ENCODE data around the gene VGLL4. TPM values are rescaled to one million over a fixed set of nuclear protein-coding genes. Genes with fewer than 3 reads are reported as not detected.
A peak's percentile ranks its signal among the peaks of the same experiment; 100 is the strongest.

VGLL4 gene
- total and polyA plus RNA-seq, 2 of the 4 experiments (the other 2 are of a cell fraction) = 26.2 to 35.4 TPM

DNA sequence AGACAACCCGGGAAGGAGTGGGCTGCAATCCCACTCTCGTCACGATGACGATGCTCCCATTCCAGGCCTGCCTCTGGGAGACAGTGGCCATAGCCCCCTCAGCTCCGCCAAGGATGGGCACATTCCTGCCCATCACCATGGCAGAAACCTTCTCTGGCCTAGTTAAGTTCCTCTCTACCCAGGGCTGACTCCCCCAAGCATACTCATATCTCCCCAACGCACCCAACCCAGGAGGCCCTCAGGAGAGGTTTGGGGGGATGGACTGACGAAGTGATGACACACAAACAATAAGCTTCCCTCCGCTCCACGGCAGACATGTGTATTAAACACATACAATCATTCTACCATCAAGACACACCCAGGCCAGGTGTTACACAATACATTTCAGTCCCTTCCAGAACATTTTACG, 60.1 kb downstream of the VGLL4 start:
- no peaks in the 10 kb centered on the region for H3K27me3 ChIP-seq (ENCODE audit: control insufficient read depth, insufficient read depth, low read length)
- peaks cover 16 to 87% of the 10 kb centered on the region in 2 experiments; a peak in 3 of 4 replicates for H3K79me1 ChIP-seq (ENCODE audit: low read depth in 1 of 2, low read length in 2 of 2)
- H2AK9ac ChIP-seq (replicated peaks; ENCODE audit: low read depth, low read length, poor library complexity) = peak overlapping the region; percentile 85
- dilution Hi-C loops (cut with HindIII; ENCODE audit: low sequenced_read_pairs, unreplicated experiment) (no loop called here), intact Hi-C loops (cut with micrococcal nuclease) (no loop called here), in situ Hi-C loops (cut with MboI; ENCODE audit: low sequenced_read_pairs) (no loop called here)
- peaks cover 11% of the 10 kb centered on the region for H3K36me3 ChIP-seq (ENCODE audit: control insufficient read depth, insufficient read depth, low read length)
- peak overlapping the region; percentile 86 for H3K4ac ChIP-seq (ENCODE audit: low read depth, low read length)
- H3K9me1 ChIP-seq (ENCODE audit: insufficient read depth, low read length) = peaks cover 29% of the 10 kb centered on the region
- H3K18ac ChIP-seq (ENCODE audit: low read depth, low read length) = peak overlapping the region; percentile 78
- H3K4me3 ChIP-seq (ENCODE audit: insufficient read depth, low read depth, low read length) = no peak overlapping the region
- peak overlapping the region; percentile 83; the same call in 1 of the 2 replicates for H2AK5ac ChIP-seq (ENCODE audit: low read depth, low read length)
- peaks cover 47% of the 10 kb centered on the region for H4K20me1 ChIP-seq (ENCODE audit: insufficient read depth, low read length)
- H3K14ac ChIP-seq (replicated peaks; ENCODE audit: low read depth, low read length) = peak overlapping the region; percentile 72; the same call in 1 of the 2 replicates
- peak overlapping the region; percentile 89 for H4K5ac ChIP-seq (ENCODE audit: low read depth, low read length)
- no CpG with 5 or more reads among the region's 10 CpGs for WGBS, 2 experiments (ENCODE audit: extremely low coverage in 2 of 2, insufficient read length in 1 of 2)
- H4K91ac ChIP-seq (ENCODE audit: insufficient read depth, low read depth, low read length) = peak overlapping the region; percentile 45; the same call in 1 of the 2 replicates
- peak overlapping the region; percentile 84 for H3K23ac ChIP-seq (ENCODE audit: low read depth, low read length)
- peak overlapping the region; percentile 58 for H2AFZ ChIP-seq (replicated peaks; ENCODE audit: low read length, poor library complexity)
- ChIA-PET CTCF (interaction anchor here (1.0 kb wide), 1 partner anchor 68 kb away, joined by 6 read pairs; no protein-coding TSS in a partner anchor), POLR2A (ENCODE audit: unreplicated experiment) (no interaction called here)
- H3K9me3 ChIP-seq (ENCODE audit: control insufficient read depth, insufficient read depth, low read length) = no peaks in the 10 kb centered on the region
- H2BK120ac ChIP-seq (ENCODE audit: low read depth, low read length) = peak overlapping the region; percentile 68
- peak; percentile 85 for TF ChIP-seq CEBPB (IDR thresholded peaks at IDR 0.05; ENCODE audit: low read depth, low read length)
- TF ChIP-seq RFX5 (IDR thresholded peaks at IDR 0.05; ENCODE audit: low read depth, low read length) = no peak
- H3K9ac ChIP-seq (ENCODE audit: low read depth, low read length) = no peak overlapping the region
- peak overlapping the region; percentile 15 to 74; a peak in 2 of 4 replicates for H4K8ac ChIP-seq (ENCODE audit: low read depth in 2 of 2, low read length in 2 of 2)
- no peak overlapping the region; the same call in 1 of the 2 replicates for H3K56ac ChIP-seq (ENCODE audit: extremely low read depth, insufficient read depth, low read length)
- peak overlapping the region; percentile 48 for H3K4me2 ChIP-seq (ENCODE audit: low read depth, low read length)
- H2BK20ac ChIP-seq (ENCODE audit: low read depth, low read length) = peak overlapping the region; percentile 69; the same call in 1 of the 2 replicates
- BruUV-seq (replicated peaks) = no TSS peak
- H2BK15ac ChIP-seq (ENCODE audit: low read depth, low read length) = no peak overlapping the region
- DNase-seq (peak; percentile 57), ATAC-seq (ENCODE audit: low read depth) (no peak)
- peaks cover 32% of the 10 kb centered on the region for H3K4me1 ChIP-seq (ENCODE audit: control insufficient read depth, insufficient read depth, low read length)
- peak overlapping the region; percentile 91 for H2BK5ac ChIP-seq (ENCODE audit: low read depth, low read length, poor library complexity, severe bottlenecking)
- peak overlapping the region; percentile 83 for H3K27ac ChIP-seq (ENCODE audit: insufficient read depth, low read length)

All from IMR-90 (cell line).